Omental fat pad (tissue), 4 donors: Measurements from ENCODE around the gene SH3TC1. TPM values are rescaled to one million over a fixed set of nuclear protein-coding genes. Genes with fewer than 3 reads are reported as not detected.

Experiments
- ATAC-seq: fragments of 150-250 bp; one replicate; pipeline ENCODE4 v1.9.1; 2016; ENCODE audit warnings: mild to moderate bottlenecking, moderate library complexity; ENCODE audit not compliant: low FRiP score
- DNase-seq: peaks from one replicate; pipeline ENCODE4 v3.0.0-alpha.2; 2019; ENCODE audit warnings: low spot score
- CTCF ChIP-seq, 3 donors: fragments of 450-650 bp; IDR thresholded peaks; one replicate each; pipeline ENCODE4 v1.5.1; 2016 to 2017; ENCODE audit warnings: antibody characterized with exemption in 3 of 3, mild to moderate bottlenecking in 3 of 3, moderate library complexity in 2 of 3
- total RNA-seq, 4 donors: library from RNA; depleted of rRNA; stranded (reverse); fragments of >200 nt; gene quantifications; one replicate each; pipeline ENCODE4 v1.1.0, GENCODE V29; 2016

Gene SH3TC1
- total RNA-seq, 4 donors from 2014 or later, result 23.0 to 70.3 (median 29.1) TPM

- DNase-seq, result no peak
- ATAC-seq, result no peak
- no peak for TF ChIP-seq CTCF (IDR thresholded peaks at IDR 0.05)
Observed at GRCh38 chr4:8230033-8230432, 30.9 kb downstream of the SH3TC1 start.

DNA sequence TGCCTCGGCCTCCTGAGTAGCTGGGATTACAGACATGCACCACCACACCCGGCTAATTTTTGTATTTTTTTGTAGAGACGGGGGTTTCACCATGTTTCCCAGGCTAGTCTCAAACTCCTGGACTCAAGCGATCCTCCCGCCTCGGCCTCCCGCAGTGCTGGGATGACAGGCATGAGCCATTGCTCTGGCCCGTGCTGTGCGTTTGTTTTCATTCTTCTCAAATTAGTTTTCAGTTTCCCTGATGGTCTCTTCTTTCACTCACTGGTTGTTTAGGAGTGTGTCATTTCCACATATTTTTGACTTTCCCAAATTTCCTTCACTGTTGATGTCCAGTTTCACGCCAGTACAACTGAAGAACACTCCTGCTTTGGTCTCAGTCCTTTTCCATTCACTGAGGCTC, 31.8 kb downstream of the SH3TC1 start:
- DNase-seq (no peak), ATAC-seq (no peak)
- no peak for TF ChIP-seq CTCF (IDR thresholded peaks at IDR 0.05)

DNA sequence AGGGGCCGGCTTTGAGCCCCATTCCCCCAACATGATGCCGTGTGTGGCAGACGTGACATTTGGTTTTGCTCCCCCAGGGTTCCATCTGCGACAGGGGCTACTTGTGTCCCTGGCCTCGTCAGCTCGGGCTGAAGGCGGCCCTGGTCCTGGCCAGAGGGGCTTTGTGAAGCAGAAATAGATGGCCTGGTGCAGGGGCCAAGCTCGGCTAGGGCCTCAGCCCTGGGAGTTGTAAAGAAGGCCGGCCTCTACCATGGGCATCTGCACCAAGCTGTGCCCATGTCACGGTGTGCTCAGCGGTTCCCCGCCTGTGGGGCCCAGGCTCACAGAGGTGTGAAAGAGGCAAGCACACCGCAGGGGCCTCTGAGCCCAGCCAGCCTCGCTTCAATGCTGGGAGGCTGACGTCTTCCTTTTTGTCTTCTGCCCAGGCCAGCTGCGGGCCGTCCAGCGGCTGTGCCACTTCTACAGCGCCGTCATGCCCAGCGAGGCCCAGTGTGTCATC, 32.5 kb downstream of the SH3TC1 start:
- DNase-seq (no peak), ATAC-seq (no peak)
- no peak for TF ChIP-seq CTCF (IDR thresholded peaks at IDR 0.05)

GRCh38 chr4:8232748-8233147, 33.7 kb downstream of the SH3TC1 start:
- TF ChIP-seq CTCF (IDR thresholded peaks at IDR 0.05), result no peak
- ATAC-seq (no peak), DNase-seq (no peak)

- TF ChIP-seq CTCF (IDR thresholded peaks at IDR 0.05), result no peak
- DNase-seq (no peak), ATAC-seq (no peak)
Observed at GRCh38 chr4:8233672-8234484, 34.8 kb downstream of the SH3TC1 start.

DNA sequence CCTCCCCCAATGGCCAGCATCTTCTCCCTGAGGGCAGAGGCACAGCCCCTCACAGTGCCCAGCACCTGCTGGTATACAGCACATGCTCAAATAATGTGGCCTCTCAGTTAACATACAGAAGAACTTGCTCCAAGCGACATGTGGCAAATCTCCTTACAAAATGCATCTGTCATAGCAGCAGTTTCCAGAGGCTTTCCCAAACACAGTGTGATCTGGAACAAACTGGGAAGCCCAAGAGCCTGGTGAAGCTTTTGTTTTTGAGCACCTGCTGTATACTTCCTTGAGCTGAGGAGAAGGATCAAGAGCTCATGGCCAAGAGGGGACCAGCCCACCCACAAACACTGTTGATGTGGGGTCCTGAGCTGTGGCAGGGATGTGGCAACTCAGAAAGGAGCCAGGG, 35.6 kb downstream of the SH3TC1 start:
- DNase-seq, result no peak
- no peak for TF ChIP-seq CTCF (IDR thresholded peaks at IDR 0.05)
- no peak for ATAC-seq

DNA sequence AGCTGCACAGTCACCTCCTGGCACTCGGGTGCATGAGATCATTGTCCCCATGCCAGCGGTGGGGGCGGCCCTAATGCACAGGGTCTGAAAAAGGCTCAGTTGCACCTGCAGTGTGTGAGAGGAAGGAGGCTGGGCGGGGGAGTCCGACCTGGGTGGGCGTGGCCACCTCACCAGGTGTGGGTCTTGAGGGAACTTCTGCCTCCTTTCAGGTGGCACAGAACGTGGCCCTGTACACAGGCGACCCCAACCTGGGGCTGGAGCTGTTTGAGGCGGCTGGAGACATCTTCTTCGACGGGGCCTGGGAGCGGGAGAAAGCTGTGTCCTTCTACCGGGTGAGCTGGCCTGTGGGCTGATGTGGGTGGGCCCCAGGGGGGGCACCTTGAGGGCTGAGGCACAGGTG, 36.1 kb downstream of the SH3TC1 start:
- DNase-seq, result no peak
- no peak for ATAC-seq
- TF ChIP-seq CTCF (IDR thresholded peaks at IDR 0.05), result no peak
